Renal pelvis (tissue), 4 donors: ENCODE results near the gene BSG. TPM values are rescaled to one million over a fixed set of nuclear protein-coding genes. Genes with fewer than 3 reads are reported as not detected.

ENCODE experiments used
- DNase-seq: peaks from one replicate; pipeline ENCODE4 v3.0.0-alpha.2; 2013
- polyA plus RNA-seq, 3 donors: library from polyadenylated mRNA; unstranded; fragments of 120-200 nt; gene quantifications; one replicate each; pipeline ENCODE4 v1.2.1, GENCODE V29; 2013; ENCODE audit not compliant: insufficient read length in 3 of 3

The BSG gene
- polyA plus RNA-seq, 3 donors: 474 to 595 (median 592) TPM

DNA sequence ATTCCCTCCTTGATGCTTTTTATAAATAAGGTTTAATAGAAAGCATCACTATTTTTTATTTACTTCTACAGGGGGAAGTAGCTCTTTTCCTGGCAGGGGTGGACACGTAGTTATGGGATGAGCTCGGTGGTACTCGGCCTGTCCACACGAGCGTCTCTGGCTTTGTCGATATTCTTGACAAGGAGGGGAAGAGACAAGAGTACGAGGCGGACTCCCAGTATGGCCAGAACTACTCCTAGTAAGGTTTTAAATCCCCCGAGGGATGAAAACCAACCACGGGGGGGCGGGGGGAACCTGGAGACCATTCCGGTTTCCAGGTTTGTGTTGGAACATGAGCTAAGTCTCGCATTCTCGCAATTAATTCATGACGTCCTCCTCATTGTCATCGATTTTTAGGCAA is 5.6 kb upstream of the BSG start:
- no peak for DNase-seq

DNA sequence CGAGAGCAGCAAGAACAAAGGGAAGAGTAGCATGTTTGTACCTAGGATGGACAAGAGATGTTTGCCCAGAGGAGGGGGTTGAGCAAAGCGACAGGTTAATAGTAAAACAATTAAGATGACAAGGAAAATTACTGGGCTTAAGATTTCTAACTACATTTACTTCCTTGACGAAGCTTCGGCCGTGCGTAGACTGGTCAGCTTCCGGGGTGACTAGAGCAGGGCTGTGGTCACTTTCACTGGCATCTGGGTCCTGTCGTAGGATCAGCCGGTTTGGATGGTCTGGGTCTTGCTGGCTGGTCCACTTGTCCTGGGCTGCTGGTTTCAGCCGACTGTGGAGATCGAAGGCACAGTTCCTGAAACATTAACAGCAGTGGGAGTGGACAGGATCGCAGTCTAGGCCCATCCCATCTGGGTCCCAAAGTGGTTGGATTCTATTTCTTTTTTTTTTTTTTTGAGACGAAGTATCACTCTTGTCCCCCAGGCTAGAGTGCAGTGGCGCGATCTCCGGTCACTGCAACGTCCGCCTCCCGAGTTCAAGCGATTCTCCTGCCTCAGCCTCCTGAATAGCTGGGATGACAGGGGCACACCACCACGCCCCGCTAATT is 5.0 kb upstream of the BSG start:
- DNase-seq: no peak

GRCh38 chr19:570251-570686 is 2.1 kb upstream of the BSG start:
- no peak for DNase-seq

DNA sequence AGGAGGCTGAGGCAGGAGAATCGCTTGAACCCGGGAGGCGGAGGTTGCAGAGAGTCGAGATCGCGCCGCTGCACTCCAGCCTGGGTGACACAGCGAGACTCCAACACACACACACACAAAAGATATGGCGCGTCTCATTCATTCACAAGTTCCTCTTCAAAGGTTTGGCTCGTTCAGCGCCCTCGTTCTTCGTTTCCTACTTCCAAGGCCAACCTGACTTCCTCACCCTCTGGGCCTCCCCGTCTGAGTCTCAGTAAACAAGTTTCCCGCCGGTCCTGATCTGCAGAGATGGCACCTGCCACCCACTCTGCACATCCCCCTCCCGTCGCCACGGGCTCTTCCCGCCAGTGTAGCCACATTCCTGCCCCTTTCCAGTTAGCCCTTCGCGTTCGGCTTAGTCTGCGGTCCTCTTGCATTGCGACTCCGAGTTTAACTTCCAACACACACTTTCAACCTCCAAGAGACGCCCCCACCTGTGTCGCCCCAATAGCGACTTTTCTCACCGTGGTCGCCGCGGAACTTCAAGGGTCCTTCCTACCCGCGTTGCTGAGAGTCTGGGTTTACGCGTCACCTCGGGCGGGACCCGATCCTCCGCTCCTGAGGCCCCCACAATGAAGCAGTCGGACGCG is 1.3 kb upstream of the BSG start:
- peak; percentile 46 for DNase-seq

DNA sequence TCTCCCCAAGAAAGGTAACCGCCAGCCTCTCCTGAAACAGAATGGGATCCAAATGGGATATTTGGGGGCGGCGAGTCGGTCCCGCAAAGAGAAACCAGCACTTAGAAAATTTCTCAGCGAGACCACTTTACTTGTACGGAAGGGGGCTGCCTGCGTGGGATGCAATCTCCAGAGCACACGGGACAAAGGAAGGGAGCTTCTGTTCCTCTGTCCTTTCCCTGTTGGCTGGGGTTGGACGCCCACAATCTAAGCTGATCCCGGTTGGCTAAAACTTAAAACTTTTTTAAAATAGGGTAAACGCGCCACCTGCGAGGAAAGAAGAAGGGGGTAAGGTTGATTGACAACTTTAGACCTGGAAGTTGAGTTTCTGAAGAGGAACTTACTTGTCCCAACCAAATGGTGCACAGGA is 826 bp upstream of the BSG start:
- peak; percentile 55 for DNase-seq

DNA sequence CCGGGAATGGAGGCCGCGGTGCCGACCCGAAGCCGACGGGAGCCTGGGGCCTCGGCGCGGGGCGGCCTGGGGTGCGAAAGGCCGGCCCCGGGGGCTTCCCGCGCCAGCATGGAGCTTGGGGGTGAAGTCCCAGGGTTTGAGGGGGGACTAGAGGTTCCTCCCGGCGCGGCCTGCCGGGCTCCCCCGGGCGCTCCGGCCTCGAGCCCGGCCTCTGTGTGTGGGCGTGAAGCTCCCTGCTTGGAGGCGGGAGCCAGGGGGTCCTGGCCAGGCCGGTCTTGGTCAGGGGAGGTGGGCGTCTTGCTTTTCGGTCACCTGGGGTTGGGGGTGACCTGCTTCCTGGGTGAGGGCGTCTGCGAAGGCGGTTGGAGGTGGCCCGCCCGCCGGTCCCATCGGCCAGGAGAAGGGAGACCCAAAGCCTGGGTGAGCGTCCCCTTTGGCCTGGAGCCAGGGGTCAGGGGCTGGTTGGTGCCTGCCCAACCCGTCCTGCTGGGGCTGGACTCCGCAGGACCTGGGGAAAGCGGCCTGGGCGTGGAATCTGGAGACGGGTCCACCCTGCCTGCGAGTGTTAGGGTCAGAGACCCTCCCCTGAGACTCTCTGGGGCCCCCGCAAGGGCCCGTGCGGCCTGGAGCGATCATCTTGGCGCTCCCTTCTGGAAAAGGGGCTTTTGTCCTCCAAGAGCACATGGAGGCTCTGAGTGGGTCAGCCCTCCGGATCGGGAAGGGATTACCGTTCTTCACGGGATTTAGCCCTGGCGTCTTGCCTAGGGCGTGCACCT is 535 bp downstream of the BSG start:
- DNase-seq: no peak

GRCh38 chr19:573519-573825 is 1.1 kb downstream of the BSG start:
- DNase-seq: no peak

- DNase-seq: no peak
These were observed 2.5 kb downstream of the BSG start for GRCh38 chr19:574658-575526.

- no peak for DNase-seq
These were observed 3.4 kb downstream of the BSG start for GRCh38 chr19:575527-576506.

GRCh38 chr19:576768-577438 is 4.5 kb downstream of the BSG start:
- no peak for DNase-seq

- no peak for DNase-seq
These were observed 5.3 kb downstream of the BSG start for GRCh38 chr19:577439-578392.

DNA sequence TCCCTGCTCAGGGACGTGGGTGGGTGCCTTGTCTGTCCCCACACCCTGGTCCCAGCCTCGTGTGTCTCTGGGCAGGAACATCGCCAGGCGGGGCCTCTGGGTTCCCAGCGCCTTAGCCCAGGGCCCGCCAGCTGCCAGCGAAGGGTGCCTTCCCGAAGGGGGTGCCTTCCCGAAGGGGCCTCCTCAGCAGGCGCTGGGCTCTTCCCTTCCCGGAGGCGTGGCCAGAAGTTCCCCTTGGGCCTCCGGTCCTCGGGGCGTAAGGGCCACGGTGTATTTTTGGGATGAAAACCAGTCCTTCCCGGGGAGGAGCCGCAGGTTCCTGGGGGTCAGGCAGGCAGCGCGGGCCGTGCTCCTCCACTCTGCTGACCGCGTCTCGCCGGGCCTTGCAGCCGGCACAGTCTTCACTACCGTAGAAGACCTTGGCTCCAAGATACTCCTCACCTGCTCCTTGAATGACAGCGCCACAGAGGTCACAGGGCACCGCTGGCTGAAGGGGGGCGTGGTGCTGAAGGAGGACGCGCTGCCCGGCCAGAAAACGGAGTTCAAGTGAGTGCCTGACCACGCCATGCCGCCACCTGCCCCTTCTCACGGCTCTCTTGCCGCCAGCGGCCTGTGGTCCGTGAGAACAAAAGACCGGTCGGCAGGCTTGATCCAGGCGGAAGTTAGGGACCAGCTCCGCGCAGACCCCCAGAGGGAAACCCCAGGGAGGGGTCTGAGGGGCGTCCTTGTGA is 6.9 kb downstream of the BSG start:
- DNase-seq: no peak

DNA sequence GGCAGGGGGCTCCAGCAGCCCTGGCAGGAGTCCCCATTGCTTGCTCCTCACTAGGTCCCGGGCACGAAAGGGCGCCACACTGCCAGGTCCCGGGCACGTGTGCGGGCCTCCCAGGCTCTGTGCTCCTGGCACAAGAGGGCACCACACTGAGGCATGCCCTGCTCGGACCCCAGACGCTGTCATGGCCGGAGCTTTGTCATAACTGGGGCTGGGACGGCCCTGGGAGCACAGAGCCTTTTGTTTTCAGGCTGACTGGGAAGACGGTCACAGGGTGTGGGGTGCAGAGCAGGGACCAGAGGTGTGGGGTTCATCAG is 7.4 kb downstream of the BSG start:
- DNase-seq: no peak

DNA sequence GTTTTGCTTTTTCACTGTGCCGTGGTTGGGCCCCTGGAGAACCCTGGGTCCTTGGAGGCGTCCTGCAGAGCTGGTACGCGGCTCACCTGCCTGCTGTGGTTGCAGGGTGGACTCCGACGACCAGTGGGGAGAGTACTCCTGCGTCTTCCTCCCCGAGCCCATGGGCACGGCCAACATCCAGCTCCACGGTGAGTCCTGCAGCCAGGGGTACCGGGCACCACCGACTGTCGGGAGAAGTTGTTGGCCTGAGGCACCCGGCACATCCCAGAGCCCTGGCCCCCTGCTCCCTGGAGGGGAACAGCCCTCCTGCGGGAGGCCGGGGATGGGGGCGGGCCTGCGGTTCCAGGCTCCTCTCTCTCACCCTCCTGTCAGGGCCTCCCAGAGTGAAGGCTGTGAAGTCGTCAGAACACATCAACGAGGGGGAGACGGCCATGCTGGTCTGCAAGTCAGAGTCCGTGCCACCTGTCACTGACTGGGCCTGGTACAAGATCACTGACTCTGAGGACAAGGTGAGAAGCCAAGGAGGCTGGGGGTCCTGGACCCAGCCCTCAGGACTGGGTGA is 8.0 kb downstream of the BSG start:
- no peak for DNase-seq

DNA sequence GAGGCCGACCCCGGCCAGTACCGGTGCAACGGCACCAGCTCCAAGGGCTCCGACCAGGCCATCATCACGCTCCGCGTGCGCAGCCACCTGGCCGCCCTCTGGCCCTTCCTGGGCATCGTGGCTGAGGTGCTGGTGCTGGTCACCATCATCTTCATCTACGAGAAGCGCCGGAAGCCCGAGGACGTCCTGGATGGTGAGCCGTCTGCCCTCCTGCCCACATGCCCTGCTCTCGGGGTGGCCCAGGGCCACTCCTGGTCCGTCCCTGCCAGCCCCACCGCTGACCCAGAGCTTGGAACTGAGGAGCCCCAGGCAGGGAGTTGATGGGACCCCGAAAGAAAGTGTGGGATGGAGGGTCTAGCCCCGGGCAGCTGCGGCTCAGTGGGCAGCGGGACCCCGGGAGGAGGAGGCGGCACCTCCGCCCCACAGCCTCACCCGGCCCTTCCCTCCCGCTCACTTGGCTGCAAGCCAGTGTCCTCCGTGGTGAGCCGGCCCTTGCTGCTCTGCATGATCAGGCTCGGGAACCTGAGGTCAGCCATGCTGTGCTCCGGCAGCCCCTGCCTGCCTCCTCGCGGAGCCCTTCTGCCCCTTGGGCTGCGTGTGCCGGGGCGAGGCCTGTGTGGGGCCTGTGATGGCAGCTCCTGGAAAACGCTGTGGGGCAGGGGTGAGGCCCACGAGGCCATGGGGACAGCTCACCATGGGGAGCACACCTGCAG is 9.2 kb downstream of the BSG start:
- no peak for DNase-seq

- DNase-seq: no peak
These were observed 10.3 kb downstream of the BSG start for GRCh38 chr19:582497-583197.
